Neural progenitor cell (in vitro differentiated cells): ENCODE results near the gene HAND1. TPM values are rescaled to one million over a fixed set of nuclear protein-coding genes. Genes with fewer than 3 reads are reported as not detected.

Experiments used
- DNase-seq: peaks from one replicate; pipeline ENCODE4 v3.0.0-alpha.2; 2016; ENCODE audit warnings: low spot score
- H2AFZ ChIP-seq: fragments of 200-600 bp; sonication (generic); replicated peaks from 2 replicates; pipeline ENCODE4 v1.6.1; 2016; ENCODE audit warnings: antibody characterized with exemption
- H3F3A ChIP-seq: fragments of 200-600 bp; sonication (generic); 2 replicates; pipeline ENCODE4 v1.6.1; 2016; ENCODE audit warnings: antibody characterized with exemption, low read depth
- H3K27ac ChIP-seq: fragments of 200-600 bp; sonication (generic); 2 replicates; pipeline ENCODE4 v1.5.1; 2016; ENCODE audit warnings: mild to moderate bottlenecking
- H3K27me3 ChIP-seq: fragments of 200-600 bp; sonication (generic); 2 replicates; pipeline ENCODE4 v1.6.1; 2016; ENCODE audit warnings: mild to moderate bottlenecking, moderate library complexity
- H3K36me3 ChIP-seq: fragments of 200-600 bp; sonication (generic); 2 replicates; pipeline ENCODE4 v1.5.1; 2016
- H3K4me1 ChIP-seq: fragments of 200-600 bp; sonication (generic); 2 replicates; pipeline ENCODE4 v1.6.1; 2016; ENCODE audit warnings: mixed run types
- H3K4me2 ChIP-seq: fragments of 200-600 bp; sonication (generic); 2 replicates; pipeline ENCODE4 v1.6.1; 2016
- H3K4me3 ChIP-seq: fragments of 200-600 bp; sonication (generic); 2 replicates; pipeline ENCODE4 v1.5.1; 2016
- H3K79me2 ChIP-seq: fragments of 200-600 bp; sonication (generic); 2 replicates; pipeline ENCODE4 v1.6.1; 2016; ENCODE audit warnings: low read depth
- H3K9ac ChIP-seq: fragments of 200-600 bp; sonication (generic); 2 replicates; pipeline ENCODE4 v1.6.1; 2016
- H3K9me3 ChIP-seq: fragments of 200-600 bp; sonication (generic); 2 replicates; pipeline ENCODE4 v1.5.1; 2016; ENCODE audit warnings: low read depth
- H4K20me1 ChIP-seq: fragments of 200-600 bp; sonication (generic); 2 replicates; pipeline ENCODE4 v1.6.1; 2016; ENCODE audit warnings: low read depth
- H3K27ac Mint-ChIP-seq: 3 replicates; pipeline ENCODE4 v1.8.0; 2021; ENCODE audit warnings: mixed read lengths
- H3K27me3 Mint-ChIP-seq: 2 replicates; pipeline ENCODE4 v1.8.0; 2022; ENCODE audit warnings: low read depth, mild to moderate bottlenecking, inconsistent platforms, moderate library complexity, mixed read lengths; ENCODE audit not compliant: insufficient read depth
- H3K36me3 Mint-ChIP-seq: 3 replicates; pipeline ENCODE4 v1.8.0; 2021; ENCODE audit warnings: mixed read lengths
- H3K4me1 Mint-ChIP-seq: 3 replicates; pipeline ENCODE4 v1.8.0; 2021; ENCODE audit warnings: mixed read lengths
- H3K4me3 Mint-ChIP-seq: 3 replicates; pipeline ENCODE4 v1.8.0; 2021; ENCODE audit warnings: mild to moderate bottlenecking, moderate library complexity, mixed read lengths
- H3K9me3 Mint-ChIP-seq: 3 replicates; pipeline ENCODE4 v1.8.0; 2020; ENCODE audit warnings: mixed read lengths
- CTCF ChIP-seq: fragments of 200-600 bp; sonication (generic); IDR thresholded peaks from 2 replicates; pipeline ENCODE4 v1.5.1; 2017; ENCODE audit warnings: antibody characterized with exemption, mild to moderate bottlenecking
- EZH2 ChIP-seq: fragments of 200-600 bp; sonication (generic); IDR thresholded peaks from 2 replicates; pipeline ENCODE4 v1.6.1; 2017; ENCODE audit warnings: antibody characterized with exemption, mild to moderate bottlenecking, moderate library complexity
- EZH2phosphoT487 ChIP-seq: fragments of 200-600 bp; sonication (generic); IDR thresholded peaks from 2 replicates; pipeline ENCODE4 v1.6.1; 2017; ENCODE audit warnings: antibody characterized with exemption
- total RNA-seq: library from RNA; depleted of rRNA; stranded (reverse); fragments of >200 nt; gene quantifications from 2 replicates; pipeline ENCODE4 v1.2.3, GENCODE V29; 2015; ENCODE audit warnings: low replicate concordance

The HAND1 gene
- total RNA-seq, 1 donor from 2014 or later, result not detected

DNA sequence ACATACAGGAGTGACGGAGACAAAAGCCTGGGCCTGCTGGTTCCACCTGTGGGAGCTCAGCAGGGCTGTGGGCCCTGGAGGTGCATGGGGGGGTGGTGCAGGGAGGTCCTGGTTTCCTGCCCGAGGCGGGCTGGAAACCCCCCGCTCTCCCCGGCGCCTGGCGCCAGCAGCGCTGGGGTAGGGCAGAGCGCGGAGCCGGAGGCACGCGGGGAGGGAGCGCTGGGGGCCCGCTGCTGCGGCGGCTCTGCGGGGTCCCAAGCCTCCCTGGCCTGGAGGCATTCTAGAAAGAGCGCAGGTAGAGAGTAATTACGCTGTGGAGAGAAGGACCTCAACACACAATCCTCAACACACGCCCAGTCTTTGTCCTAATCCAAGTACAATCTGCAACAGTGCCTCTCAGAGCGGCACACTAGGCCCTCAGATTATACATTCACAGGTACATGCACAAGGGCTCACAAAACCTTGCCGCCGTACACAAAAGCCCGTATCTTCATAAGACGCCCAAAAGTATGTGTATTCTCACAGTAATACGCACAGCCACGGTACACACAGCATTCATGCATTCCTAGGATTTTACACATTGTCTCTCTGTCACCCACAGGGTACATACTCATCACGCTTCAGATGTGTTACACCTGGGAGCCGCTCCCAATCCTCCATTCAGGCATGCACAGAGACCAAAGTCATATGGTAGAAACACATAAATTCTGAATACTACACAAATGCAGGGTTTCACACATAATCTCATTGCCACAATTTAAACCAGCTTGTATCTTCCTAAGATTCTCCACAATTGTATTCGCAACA lies 2.1 kb upstream of the HAND1 start:
- TF ChIP-seq EZH2phosphoT487, result peak; percentile 89
- TF ChIP-seq EZH2, result peak; percentile 84
- no peak for TF ChIP-seq CTCF
- Histone ChIP-seq H3K27ac (no peak overlapping the region), H3K9me3 (no peaks in the 10 kb centered on the region), H3K36me3 (no peaks in the 10 kb centered on the region), H3K9ac (no peak overlapping the region), H3K4me3 (no peak overlapping the region), H4K20me1 (peaks cover 99% of the 10 kb centered on the region), H2AFZ (no peak overlapping the region), H3K4me1 (peaks cover 26% of the 10 kb centered on the region), H3K27me3 (peaks cover 100% of the 10 kb centered on the region), H3F3A (peaks cover 33% of the 10 kb centered on the region), H3K4me2 (no peak overlapping the region), H3K79me2 (no peaks in the 10 kb centered on the region)
- Mint-ChIP-seq H3K27ac (no peak overlapping the region), H3K9me3 (peaks cover 2% of the 10 kb centered on the region), H3K27me3 (peaks cover 95% of the 10 kb centered on the region), H3K4me3 (peak overlapping the region; percentile 51), H3K36me3 (no peaks in the 10 kb centered on the region), H3K4me1 (peaks cover 37% of the 10 kb centered on the region)
- peak; percentile 43 for DNase-seq

GRCh38 chr5:154479160-154479943 lies 1.3 kb upstream of the HAND1 start:
- Histone ChIP-seq H3F3A (peaks cover 27% of the 10 kb centered on the region), H2AFZ (no peak overlapping the region), H3K27ac (no peak overlapping the region), H3K4me1 (peaks cover 23% of the 10 kb centered on the region), H3K79me2 (no peaks in the 10 kb centered on the region), H3K9ac (no peak overlapping the region), H3K27me3 (peaks cover 100% of the 10 kb centered on the region), H3K4me2 (peak overlapping the region; percentile 82), H3K4me3 (no peak overlapping the region), H4K20me1 (peaks cover 99% of the 10 kb centered on the region), H3K36me3 (no peaks in the 10 kb centered on the region), H3K9me3 (no peaks in the 10 kb centered on the region)
- Mint-ChIP-seq H3K9me3 (peaks cover 4% of the 10 kb centered on the region), H3K36me3 (no peaks in the 10 kb centered on the region), H3K27me3 (peaks cover 95% of the 10 kb centered on the region), H3K4me1 (peaks cover 38% of the 10 kb centered on the region), H3K27ac (no peak overlapping the region), H3K4me3 (peak overlapping the region; percentile 51)
- TF ChIP-seq EZH2phosphoT487 (peak; percentile 20), CTCF (no peak), EZH2 (peak; percentile 93)
- peak; percentile 48 for DNase-seq

GRCh38 chr5:154478752-154479159 lies 729 bp upstream of the HAND1 start:
- H3K27ac Mint-ChIP-seq, result no peak overlapping the region
- H4K20me1 ChIP-seq, result peaks cover 99% of the 10 kb centered on the region
- H3K27me3 ChIP-seq, result peaks cover 100% of the 10 kb centered on the region
- peaks cover 4% of the 10 kb centered on the region for H3K9me3 Mint-ChIP-seq
- H3K4me1 ChIP-seq, result peaks cover 23% of the 10 kb centered on the region
- H3K27ac ChIP-seq, result no peak overlapping the region
- peak overlapping the region; percentile 82 for H3K4me2 ChIP-seq
- H3K9ac ChIP-seq, result no peak overlapping the region
- peaks cover 95% of the 10 kb centered on the region for H3K27me3 Mint-ChIP-seq
- no peak for TF ChIP-seq CTCF
- H3K4me3 ChIP-seq, result peak overlapping the region; percentile 44
- H3K36me3 ChIP-seq, result no peaks in the 10 kb centered on the region
- H3K4me3 Mint-ChIP-seq, result no peak overlapping the region
- no peaks in the 10 kb centered on the region for H3K79me2 ChIP-seq
- H3F3A ChIP-seq, result peaks cover 25% of the 10 kb centered on the region
- H3K9me3 ChIP-seq, result no peaks in the 10 kb centered on the region
- no peaks in the 10 kb centered on the region for H3K36me3 Mint-ChIP-seq
- peak; percentile 41 for DNase-seq
- no peak overlapping the region for H2AFZ ChIP-seq
- peaks cover 35% of the 10 kb centered on the region for H3K4me1 Mint-ChIP-seq
